ENCODE results near the gene MTMR2. TPM values are rescaled to one million over a fixed set of nuclear protein-coding genes. Genes with fewer than 3 reads are reported as not detected.

The MTMR2 gene
- polyA plus RNA-seq, 1 of the 3 experiments (the other 2 are of a cell fraction), result 8.6 TPM

GRCh38 chr11:95911369-95911759 is 12.5 kb downstream of the MTMR2 start:
- H3K27me3 ChIP-seq (ENCODE audit: insufficient read depth), result no peaks in the 10 kb centered on the region
- ChIA-PET CTCF (interaction anchor here (1.4 kb wide), 1 partner anchor 10 kb away, joined by 3 read pairs; no protein-coding TSS in a partner anchor), POLR2A (no interaction called here)
- no peak overlapping the region for H3K27ac ChIP-seq (ENCODE audit: low read depth in 2 of 2, low read length in 1 of 2)
- no peaks in the 10 kb centered on the region for H3K9me2 ChIP-seq
- no peaks in the 10 kb centered on the region for H3K9me3 ChIP-seq
- H3K4me1 ChIP-seq (ENCODE audit: control insufficient read depth in 1 of 2, insufficient read depth in 2 of 2, low read depth in 1 of 2, low read length in 1 of 2), result peaks cover 0 to 15% of the 10 kb centered on the region in 2 experiments; a peak in 2 of 4 replicates
- peaks cover 23% of the 10 kb centered on the region for H3F3A ChIP-seq (replicated peaks; ENCODE audit: insufficient read depth)
- H2AFZ ChIP-seq (ENCODE audit: low read depth), result no peak overlapping the region
- no peak overlapping the region for H3K4me2 ChIP-seq
- TF ChIP-seq SMC3 (IDR thresholded peaks at IDR 0.05; ENCODE audit: low read depth, low read length), result no peak
- TF ChIP-seq NFIC (IDR thresholded peaks at IDR 0.05; ENCODE audit: borderline replicate concordance), result no peak
- TF ChIP-seq RFX5 (IDR thresholded peaks at IDR 0.05; ENCODE audit: low read length), result no peak
- no peak for TF ChIP-seq TCF12 (IDR thresholded peaks at IDR 0.05)
- TF ChIP-seq, protein P1, sequence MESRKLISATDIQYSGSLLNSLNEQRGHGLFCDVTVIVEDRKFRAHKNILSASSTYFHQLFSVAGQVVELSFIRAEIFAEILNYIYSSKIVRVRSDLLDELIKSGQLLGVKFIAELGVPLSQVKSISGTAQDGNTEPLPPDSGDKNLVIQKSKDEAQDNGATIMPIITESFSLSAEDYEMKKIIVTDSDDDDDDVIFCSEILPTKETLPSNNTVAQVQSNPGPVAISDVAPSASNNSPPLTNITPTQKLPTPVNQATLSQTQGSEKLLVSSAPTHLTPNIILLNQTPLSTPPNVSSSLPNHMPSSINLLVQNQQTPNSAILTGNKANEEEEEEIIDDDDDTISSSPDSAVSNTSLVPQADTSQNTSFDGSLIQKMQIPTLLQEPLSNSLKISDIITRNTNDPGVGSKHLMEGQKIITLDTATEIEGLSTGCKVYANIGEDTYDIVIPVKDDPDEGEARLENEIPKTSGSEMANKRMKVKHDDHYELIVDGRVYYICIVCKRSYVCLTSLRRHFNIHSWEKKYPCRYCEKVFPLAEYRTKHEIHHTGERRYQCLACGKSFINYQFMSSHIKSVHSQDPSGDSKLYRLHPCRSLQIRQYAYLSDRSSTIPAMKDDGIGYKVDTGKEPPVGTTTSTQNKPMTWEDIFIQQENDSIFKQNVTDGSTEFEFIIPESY (IDR thresholded peaks at IDR 0.05; ENCODE audit: borderline replicate concordance, low read depth), result no peak
- TF ChIP-seq GATA2 (CRISPR knock-in tag; IDR thresholded peaks at IDR 0.05), result no peak
- TF ChIP-seq, protein P2, sequence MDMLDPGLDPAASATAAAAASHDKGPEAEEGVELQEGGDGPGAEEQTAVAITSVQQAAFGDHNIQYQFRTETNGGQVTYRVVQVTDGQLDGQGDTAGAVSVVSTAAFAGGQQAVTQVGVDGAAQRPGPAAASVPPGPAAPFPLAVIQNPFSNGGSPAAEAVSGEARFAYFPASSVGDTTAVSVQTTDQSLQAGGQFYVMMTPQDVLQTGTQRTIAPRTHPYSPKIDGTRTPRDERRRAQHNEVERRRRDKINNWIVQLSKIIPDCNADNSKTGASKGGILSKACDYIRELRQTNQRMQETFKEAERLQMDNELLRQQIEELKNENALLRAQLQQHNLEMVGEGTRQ (IDR thresholded peaks at IDR 0.05; ENCODE audit: borderline replicate concordance, low read depth, low read length), result no peak
- no peak for TF ChIP-seq EP300 (IDR thresholded peaks at IDR 0.05; ENCODE audit: borderline replicate concordance in 1 of 2, low read depth in 1 of 2, low read length in 1 of 2)
- TF ChIP-seq RCOR1 (IDR thresholded peaks at IDR 0.05; ENCODE audit: low read length), result no peak
- no peak for TF ChIP-seq CHD2 (IDR thresholded peaks at IDR 0.05; ENCODE audit: low read length, partially characterized antibody)
- TF ChIP-seq MEF2A (IDR thresholded peaks at IDR 0.05; ENCODE audit: borderline replicate concordance, low read depth), result no peak
- TF ChIP-seq JUND (IDR thresholded peaks at IDR 0.05), result no peak
- no peak for TF ChIP-seq YY1 (IDR thresholded peaks at IDR 0.05; ENCODE audit: low read depth)
- TF ChIP-seq IRF3 (IDR thresholded peaks at IDR 0.05; ENCODE audit: low read depth, low read length), result no peak
- TF ChIP-seq TEAD4 (IDR thresholded peaks at IDR 0.05; ENCODE audit: borderline replicate concordance, insufficient read depth), result no peak
- WGBS (ENCODE audit: low lambda C conversion rate), result 87% methylated on average over 3 of the region's 3 CpGs
- peaks cover 92% of the 10 kb centered on the region for H3K79me2 ChIP-seq (ENCODE audit: insufficient read depth)
- DNase-seq, result no peak
- H3K9ac ChIP-seq, result no peak overlapping the region
- no peak overlapping the region for H3K4me3 ChIP-seq (ENCODE audit: low read depth in 2 of 2, low read length in 1 of 2)
- no peaks in the 10 kb centered on the region for H4K20me1 ChIP-seq (ENCODE audit: insufficient read depth)
- H3K36me3 ChIP-seq (replicated peaks in 1 of 2; ENCODE audit: control insufficient read depth in 1 of 2, insufficient read depth in 2 of 2, low read length in 1 of 2), result peaks cover 7 to 28% of the 10 kb centered on the region in 2 experiments
